Urinary bladder (tissue), 4 donors: ENCODE measurements around the gene MYO10. TPM values are rescaled to one million over a fixed set of nuclear protein-coding genes. Genes with fewer than 3 reads are reported as not detected.
"Not testable (repeated sequence)": the region's sequence is repeated elsewhere in the genome, so short reads cannot be mapped to it uniquely, and the experiment has no call there.

ENCODE experiments used
- DNase-seq: peaks from one replicate; pipeline ENCODE4 v3.0.0-alpha.2; 2015; ENCODE audit errors: extremely low spot score
- H3K27ac ChIP-seq: one replicate; pipeline ENCODE4 v1.5.1; 2013; ENCODE audit warnings: low read depth, mild to moderate bottlenecking, moderate library complexity
- H3K36me3 ChIP-seq: one replicate; pipeline ENCODE4 v1.6.1; 2013; ENCODE audit warnings: mild to moderate bottlenecking, moderate library complexity; ENCODE audit not compliant: insufficient read depth
- H3K4me1 ChIP-seq: one replicate; pipeline ENCODE4 v1.6.1; 2013; ENCODE audit warnings: mild to moderate bottlenecking, moderate library complexity; ENCODE audit not compliant: insufficient read depth
- H3K4me3 ChIP-seq: one replicate; pipeline ENCODE4 v1.5.1; 2013; ENCODE audit warnings: low read depth, low read length
- WGBS: extraction: QIAGEN DNeasy Blood & Tissue Kit; methylation state at CpG from one replicate; pipeline ENCODE4 v1.1.7; 2013; 5-methylcytosine and 5-hydroxymethylcytosine counted together
- polyA plus RNA-seq: library from polyadenylated mRNA; stranded (reverse); fragments of 200-250 nt; gene quantifications from one replicate; pipeline ENCODE4 v1.2.3, GENCODE V29; 2013
- total RNA-seq: library from RNA; depleted of rRNA; stranded (reverse); fragments of >200 nt; gene quantifications from one replicate; pipeline ENCODE4 v1.2.3, GENCODE V29; 2014
- donor health status: healthy with polysubstance abuse.
- donor health status: healthy.

Gene MYO10
- total and polyA plus RNA-seq, 2 donors, result 4.3 to 21.3 TPM

DNA sequence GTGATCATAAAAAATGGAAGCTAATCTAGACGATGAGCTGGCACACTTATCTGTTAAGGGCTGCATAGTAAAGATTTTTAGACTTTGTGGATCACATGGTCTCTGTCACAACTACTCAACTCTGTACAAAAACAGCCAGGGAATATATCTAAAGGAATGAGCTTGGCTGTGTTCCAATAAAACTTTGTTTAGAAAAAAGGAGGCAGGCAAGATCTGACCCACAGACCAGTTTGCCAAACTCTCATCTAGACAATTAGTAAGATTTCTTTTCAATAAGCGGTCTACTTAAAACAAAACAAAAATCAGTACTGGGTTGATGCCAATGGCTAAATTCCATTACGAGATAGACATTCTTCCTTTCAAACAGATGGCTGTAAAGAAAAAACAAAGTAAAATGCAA is 266.3 kb downstream of the MYO10 start:
- DNase-seq, result no peak
- no peaks in the 10 kb centered on the region for H3K4me1 ChIP-seq
- H3K36me3 ChIP-seq, result no peaks in the 10 kb centered on the region
- no peak overlapping the region for H3K27ac ChIP-seq
- 33% methylated on average over 3 of the region's 3 CpGs for WGBS
- no peak overlapping the region for H3K4me3 ChIP-seq

DNA sequence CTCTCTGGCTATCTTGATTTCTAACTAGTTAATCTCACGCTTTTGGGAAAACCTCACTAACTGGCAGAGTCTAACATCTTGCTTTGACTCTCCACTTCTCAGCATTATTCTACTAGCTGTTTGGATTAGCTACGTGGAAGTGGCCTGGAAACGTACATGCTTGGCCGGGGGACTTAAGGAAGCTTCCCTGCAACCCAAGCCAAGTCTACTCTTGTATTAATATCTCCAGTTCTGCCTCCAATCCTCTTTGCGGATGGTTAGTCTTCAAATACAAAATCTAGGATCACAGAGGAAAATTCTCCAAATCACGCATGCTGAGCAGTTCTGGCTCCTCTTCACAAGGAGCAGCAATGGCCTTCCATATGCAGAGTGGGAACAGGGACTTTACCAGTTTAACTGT is 267.5 kb downstream of the MYO10 start:
- Histone ChIP-seq H3K36me3 (no peaks in the 10 kb centered on the region), H3K27ac (no peak overlapping the region), H3K4me3 (no peak overlapping the region), H3K4me1 (no peaks in the 10 kb centered on the region)
- WGBS, result 83% methylated on average over 6 of the region's 6 CpGs
- no peak for DNase-seq

DNA sequence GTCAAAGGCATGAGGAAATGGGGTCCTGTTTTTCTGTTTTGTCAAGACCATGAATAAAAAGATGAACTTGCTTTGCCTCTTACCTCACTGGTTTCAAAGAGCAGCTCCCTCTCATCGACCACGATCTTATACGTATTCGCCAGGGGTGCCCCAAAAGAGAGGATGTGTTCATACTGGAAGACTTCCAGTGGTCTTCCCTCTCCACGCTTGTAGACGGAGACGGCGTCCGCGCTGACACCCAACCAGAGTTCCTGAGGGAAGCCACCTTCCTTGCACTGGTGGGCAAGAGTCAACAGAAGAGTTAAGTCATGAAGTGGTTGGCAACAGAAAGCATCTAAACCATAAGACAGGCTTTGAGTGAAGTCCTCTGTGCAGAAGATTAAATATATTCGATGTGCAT is 267.9 kb downstream of the MYO10 start:
- 94% methylated on average over 11 of the region's 11 CpGs for WGBS
- Histone ChIP-seq H3K4me1 (no peaks in the 10 kb centered on the region), H3K27ac (no peak overlapping the region), H3K36me3 (no peaks in the 10 kb centered on the region), H3K4me3 (no peak overlapping the region)
- no peak for DNase-seq

DNA sequence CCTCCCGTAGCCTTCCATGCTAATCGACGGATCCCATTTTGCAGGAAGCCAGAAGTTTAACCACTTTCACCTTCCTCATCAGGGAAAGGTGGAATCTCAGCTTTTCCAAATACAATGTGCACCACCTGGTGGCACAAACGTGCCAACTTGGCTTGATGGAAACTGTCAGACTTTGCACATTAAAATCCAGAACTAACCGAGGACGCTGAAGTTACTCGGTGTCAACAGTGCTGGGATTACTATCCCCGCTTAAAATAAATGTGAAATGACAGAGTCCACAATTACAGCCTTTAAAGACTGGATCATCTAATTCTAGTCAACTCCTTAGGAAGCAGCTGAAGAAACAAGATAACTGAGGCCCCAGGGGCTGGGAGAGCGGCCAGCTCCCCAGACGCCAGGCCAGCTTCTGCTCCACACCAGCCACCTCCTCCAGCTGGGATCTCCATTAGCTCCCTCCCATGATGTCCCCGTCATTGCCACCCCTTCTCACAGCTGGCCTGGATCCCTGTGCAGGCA is 269.1 kb downstream of the MYO10 start:
- no peak overlapping the region for H3K27ac ChIP-seq
- no peaks in the 10 kb centered on the region for H3K36me3 ChIP-seq
- H3K4me3 ChIP-seq, result no peak overlapping the region
- no peak for DNase-seq
- WGBS, result 47% methylated on average over 11 of the region's 11 CpGs
- H3K4me1 ChIP-seq, result no peaks in the 10 kb centered on the region

DNA sequence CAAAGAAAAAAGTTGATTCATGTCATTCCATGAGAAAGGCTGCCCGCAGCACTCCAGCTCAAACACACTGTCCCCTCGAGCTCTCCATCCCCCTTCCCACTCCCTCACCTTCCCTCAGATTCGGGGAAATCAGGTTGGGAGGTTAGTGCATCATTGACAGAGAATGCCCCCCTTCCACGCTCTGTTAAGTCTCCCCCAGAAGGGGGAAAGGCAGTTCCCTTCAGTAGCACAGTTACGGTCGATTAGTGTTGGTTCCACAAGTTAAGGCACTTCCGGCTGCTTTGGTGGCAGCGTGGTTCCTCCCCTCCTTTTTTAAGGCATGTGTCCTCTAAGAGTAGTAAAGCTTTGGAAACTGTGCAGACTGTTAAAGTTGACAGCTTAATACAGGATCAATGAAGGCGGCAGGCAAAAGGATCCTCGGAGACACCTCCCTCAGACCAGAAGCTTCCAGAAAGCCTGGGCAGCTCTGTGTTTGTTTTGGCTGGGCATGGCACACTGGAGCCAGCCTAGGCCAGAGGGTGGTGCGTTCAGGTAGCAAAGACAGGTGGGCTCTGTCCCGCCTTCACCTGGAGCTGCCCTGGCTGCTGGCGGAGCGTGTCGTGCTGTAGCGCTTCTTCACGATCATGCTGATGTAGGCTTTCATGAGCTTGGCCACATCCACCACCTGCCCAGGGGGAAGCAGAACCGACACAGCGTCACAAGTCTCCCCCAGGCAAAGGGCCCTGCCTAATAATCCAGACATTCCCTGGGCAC is 269.8 kb downstream of the MYO10 start:
- Histone ChIP-seq H3K4me1 (no peaks in the 10 kb centered on the region), H3K4me3 (no peak overlapping the region), H3K36me3 (no peaks in the 10 kb centered on the region), H3K27ac (no peak overlapping the region)
- no peak for DNase-seq
- WGBS, result 86% methylated on average over 19 of the region's 19 CpGs

DNA sequence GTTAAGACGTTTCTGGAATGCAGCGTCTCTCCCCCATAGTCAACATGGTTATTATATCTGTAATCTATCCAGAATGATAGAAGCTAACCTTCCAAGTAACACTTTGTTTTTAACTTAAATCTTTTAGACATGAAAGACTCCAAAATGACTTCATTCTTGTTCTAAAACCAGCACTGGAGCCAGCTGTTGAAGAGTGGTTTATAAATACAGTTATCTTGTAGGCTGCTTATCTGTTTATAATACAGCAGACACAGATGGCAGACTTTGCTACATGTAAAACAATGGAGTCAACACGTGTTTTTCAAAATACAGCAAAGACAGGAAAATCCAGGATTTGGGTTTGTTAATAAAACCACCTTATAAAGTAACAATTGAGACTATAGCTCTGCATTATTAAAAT is 270.5 kb downstream of the MYO10 start:
- Histone ChIP-seq H3K27ac (no peak overlapping the region), H3K4me1 (no peaks in the 10 kb centered on the region), H3K36me3 (no peaks in the 10 kb centered on the region), H3K4me3 (no peak overlapping the region)
- no peak for DNase-seq
- 41% methylated on average over 3 of the region's 3 CpGs for WGBS

DNA sequence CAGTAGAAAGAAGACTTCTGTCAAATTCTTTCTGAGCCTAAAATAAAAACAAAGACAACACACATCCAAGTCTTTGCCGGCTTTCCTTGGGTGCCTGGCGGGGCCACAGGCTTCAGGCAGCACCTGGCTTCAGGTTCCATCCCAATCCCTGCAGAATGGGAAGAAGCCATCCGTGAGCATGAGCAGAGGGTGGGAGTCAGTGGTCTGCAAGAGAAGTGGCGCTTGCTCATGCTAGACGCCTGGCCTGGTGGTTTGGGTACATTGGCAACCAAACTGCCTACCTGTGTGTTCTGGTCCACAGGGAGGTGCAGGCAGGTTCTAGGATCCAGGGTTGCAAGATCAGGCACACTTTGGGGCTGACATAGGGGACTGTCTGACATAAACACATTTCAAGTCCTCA is 271.7 kb downstream of the MYO10 start:
- Histone ChIP-seq H3K27ac (no peak overlapping the region), H3K4me1 (no peaks in the 10 kb centered on the region), H3K36me3 (no peaks in the 10 kb centered on the region), H3K4me3 (no peak overlapping the region)
- WGBS, result 96% methylated on average over 5 of the region's 5 CpGs
- DNase-seq, result no peak

DNA sequence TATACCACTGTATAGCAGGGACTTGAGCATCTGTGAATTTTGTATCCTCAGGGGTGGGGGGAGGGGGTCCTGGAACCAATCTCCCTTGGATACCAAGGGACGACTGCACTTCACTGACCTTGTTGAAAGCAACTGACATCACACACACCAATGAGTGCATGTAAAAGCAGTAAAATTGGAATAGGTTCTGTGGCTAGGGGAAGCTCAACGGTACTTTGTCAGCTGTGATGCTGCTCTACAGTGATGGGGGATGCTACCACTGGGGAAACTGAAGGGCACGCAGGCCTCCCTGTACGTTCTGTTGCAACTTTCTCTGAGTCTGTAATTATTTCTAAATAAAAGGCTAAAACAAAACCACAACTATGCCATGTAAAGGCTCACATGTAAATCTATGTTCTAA is 272.2 kb downstream of the MYO10 start:
- H3K27ac ChIP-seq, result no peak overlapping the region
- H3K4me3 ChIP-seq, result no peak overlapping the region
- WGBS, result 88% methylated on average over 4 of the region's 4 CpGs
- DNase-seq, result no peak
- H3K4me1 ChIP-seq, result no peaks in the 10 kb centered on the region
- H3K36me3 ChIP-seq, result no peaks in the 10 kb centered on the region

DNA sequence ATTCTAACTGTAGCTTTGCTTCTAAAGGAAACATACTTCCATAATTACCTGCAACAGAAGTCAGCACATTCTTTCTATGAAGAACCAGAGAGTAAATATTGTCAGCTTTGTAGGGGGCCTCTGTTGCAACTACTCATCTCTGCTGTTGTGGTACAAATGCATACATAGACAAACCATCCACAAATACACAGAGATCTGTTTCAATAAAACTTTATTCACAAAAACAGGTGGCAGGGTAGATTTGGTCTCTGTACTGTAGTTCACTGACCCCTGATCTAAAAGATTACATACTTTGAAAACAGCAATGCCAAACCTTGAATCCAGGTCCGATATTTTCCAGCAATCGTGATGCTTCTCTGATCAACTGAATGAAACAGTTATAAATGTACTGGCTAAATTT is 274.4 kb downstream of the MYO10 start:
- Histone ChIP-seq H3K36me3 (no peaks in the 10 kb centered on the region), H3K4me1 (no peaks in the 10 kb centered on the region), H3K4me3 (no peak overlapping the region), H3K27ac (no peak overlapping the region)
- 92% methylated on average over 2 of the region's 2 CpGs for WGBS
- no peak for DNase-seq

DNA sequence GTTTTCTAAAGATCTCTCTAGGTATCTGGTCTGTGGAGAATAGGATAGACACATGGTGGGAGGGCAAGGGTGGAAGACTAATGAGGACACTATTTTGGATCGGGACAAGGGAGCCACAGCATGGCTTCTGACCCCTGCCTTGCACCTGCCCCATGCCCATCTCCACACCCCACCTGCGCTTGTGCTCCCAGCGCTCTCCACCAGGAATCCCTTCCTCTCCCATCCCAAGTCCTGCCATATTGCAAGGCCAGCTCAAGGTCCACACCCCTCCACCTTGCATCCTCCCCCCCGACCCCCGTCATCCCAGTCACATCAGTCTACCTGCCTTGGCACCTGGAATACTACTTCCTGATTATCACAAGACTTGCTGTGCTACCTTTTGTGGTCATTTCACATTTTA is 275.1 kb downstream of the MYO10 start:
- Histone ChIP-seq H3K36me3 (no peaks in the 10 kb centered on the region), H3K4me1 (no peaks in the 10 kb centered on the region), H3K4me3 (no peak overlapping the region), H3K27ac (no peak overlapping the region)
- WGBS, result 90% methylated on average over 5 of the region's 5 CpGs
- DNase-seq, result no peak

DNA sequence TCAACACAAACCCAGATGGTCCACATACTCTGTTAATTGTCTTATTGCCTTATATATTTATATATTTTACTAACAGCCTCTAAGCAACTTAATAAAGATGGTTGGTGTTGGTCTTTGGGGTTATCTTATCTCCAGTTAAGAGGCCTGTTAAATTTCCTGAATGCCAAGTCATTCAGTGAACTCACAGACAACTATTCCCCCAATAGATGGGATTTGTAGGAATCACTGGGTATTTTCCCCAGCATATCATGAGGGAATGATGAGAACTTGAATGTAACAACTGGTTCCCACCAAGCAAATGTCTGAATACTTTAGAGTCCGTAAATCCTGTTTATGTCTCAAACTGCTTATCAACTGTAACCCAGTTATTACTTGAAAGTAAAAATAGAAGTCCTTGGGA is 276.6 kb downstream of the MYO10 start:
- no peaks in the 10 kb centered on the region for H3K36me3 ChIP-seq
- H3K27ac ChIP-seq, result no peak overlapping the region
- H3K4me1 ChIP-seq, result no peaks in the 10 kb centered on the region
- H3K4me3 ChIP-seq, result no peak overlapping the region
- WGBS, result 51% methylated on average over 1 of the region's 1 CpG
- DNase-seq, result no peak

DNA sequence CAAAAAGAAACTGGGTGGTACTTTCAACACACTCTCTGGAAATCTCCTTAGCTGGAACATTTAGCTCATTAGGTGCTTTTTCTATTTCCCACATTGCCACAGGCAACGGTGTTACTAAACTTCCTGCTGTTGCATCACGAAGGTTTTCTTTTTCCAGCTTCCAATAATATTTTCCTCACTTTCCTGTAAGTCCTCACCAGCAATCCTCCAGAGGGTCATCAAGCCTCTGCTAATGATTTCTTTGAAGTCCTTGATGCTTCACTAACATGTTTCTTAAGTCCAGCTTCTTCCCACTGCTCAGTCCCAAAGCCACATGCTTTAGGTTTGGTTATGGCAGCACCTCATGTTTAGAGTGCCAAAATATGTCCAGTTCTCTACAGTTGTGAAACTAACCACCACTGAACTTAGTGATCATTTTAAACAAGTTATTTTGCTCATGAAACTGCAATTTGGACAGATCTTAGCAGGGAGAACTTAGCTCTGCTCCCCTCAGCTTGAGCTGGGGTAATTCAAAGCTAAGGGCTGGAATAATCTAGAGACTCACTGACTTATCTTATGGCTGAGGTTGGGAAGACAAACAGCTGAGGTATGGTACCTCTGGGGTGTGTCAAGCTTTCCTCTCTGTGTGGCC is 279.4 kb downstream of the MYO10 start:
- 59% methylated on average over 2 of the region's 2 CpGs for WGBS
- H3K4me3 ChIP-seq, result no peak overlapping the region
- no peaks in the 10 kb centered on the region for H3K36me3 ChIP-seq
- no peak for DNase-seq
- no peak overlapping the region for H3K27ac ChIP-seq
- H3K4me1 ChIP-seq, result no peaks in the 10 kb centered on the region

DNA sequence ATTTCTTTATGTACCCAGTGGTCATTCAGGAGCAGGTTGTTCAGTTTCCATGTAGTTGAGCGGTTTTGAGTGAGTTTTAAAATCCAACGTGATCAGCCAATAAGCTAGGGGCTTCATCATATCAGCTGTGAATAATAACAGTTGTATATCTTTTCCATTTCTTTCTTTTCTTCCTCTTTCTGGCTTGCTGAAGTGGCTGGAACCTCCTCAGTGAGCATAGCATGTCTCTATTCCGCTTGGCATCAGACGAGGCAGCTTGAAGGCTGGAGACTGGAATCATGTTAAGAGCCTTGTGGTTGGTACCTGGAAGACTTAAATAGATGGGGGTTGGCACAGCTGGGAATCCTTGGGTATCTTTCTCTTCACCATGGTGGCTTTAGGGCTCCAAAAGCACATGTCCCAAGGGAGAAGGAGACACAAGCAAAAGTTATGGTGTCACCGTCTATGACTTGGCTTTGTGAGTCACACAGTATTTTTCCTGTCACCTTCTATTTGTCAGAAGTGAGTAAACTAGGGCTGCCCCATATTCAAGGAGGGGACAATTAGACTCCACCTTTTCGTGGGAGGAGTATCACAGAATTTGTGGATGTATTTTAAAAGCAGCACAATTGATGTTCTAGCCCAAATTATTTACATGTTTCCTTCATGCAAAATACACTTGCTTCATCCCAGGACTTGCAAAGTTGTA is 281.3 kb downstream of the MYO10 start:
- 68% methylated on average over 6 of the region's 6 CpGs for WGBS
- no peak overlapping the region for H3K4me3 ChIP-seq
- H3K27ac ChIP-seq, result no peak overlapping the region
- no peaks in the 10 kb centered on the region for H3K36me3 ChIP-seq
- no peaks in the 10 kb centered on the region for H3K4me1 ChIP-seq
- DNase-seq, result no peak

DNA sequence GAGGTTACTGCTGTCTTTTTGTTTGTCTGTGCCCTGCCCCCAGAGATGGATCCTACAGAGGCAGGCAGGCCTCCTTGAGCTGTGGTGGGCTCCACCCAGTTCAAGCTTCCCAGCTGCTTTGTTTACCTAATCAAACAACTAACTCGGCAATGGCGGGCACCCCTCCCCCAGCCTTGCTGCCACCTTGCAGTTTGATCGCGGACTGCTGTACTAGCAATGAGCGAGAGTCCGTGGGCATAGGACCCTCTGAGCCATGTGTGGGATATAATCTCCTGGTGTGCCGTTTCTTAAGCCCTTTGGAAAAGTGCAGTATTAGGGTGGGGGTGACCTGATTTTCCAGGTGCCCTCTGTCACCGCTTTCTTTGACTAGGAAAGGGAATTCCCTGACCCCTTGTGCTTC is 287.3 kb downstream of the MYO10 start:
- WGBS, result 88% methylated on average over 8 of the region's 8 CpGs
- not testable (repeated sequence) for H3K4me1 ChIP-seq, H3K36me3 ChIP-seq, DNase-seq, H3K27ac ChIP-seq, H3K4me3 ChIP-seq
